GM12892 (cell line): ENCODE data around the gene CYTH4.
A peak's percentile ranks its signal among the peaks of the same experiment; 100 is the strongest.

Experiments used
- DNase-seq: peaks from one replicate; pipeline ENCODE4 v3.0.0; 2011; ENCODE audit not compliant: insufficient read length
- FAIRE-seq: peaks from 2 replicates; lab custom pipeline; 2011; peaks lifted over from hg19 to GRCh38; lab: Jason Lieb, UNC
- POLR2A ChIP-seq: IDR thresholded peaks from 2 replicates; pipeline ENCODE4 v1.6.1; 2011; ENCODE audit warnings: low read depth, low read length, control low read depth
- POLR2AphosphoS5 ChIP-seq: IDR thresholded peaks from 2 replicates; pipeline ENCODE4 v1.6.1; 2011; ENCODE audit warnings: low read depth, low read length, control low read depth
- TAF1 ChIP-seq: IDR thresholded peaks from 2 replicates; pipeline ENCODE4 v1.6.1; 2011; ENCODE audit warnings: low read depth, mild to moderate bottlenecking, control low read depth, low read length, borderline replicate concordance

The CYTH4 gene

DNA sequence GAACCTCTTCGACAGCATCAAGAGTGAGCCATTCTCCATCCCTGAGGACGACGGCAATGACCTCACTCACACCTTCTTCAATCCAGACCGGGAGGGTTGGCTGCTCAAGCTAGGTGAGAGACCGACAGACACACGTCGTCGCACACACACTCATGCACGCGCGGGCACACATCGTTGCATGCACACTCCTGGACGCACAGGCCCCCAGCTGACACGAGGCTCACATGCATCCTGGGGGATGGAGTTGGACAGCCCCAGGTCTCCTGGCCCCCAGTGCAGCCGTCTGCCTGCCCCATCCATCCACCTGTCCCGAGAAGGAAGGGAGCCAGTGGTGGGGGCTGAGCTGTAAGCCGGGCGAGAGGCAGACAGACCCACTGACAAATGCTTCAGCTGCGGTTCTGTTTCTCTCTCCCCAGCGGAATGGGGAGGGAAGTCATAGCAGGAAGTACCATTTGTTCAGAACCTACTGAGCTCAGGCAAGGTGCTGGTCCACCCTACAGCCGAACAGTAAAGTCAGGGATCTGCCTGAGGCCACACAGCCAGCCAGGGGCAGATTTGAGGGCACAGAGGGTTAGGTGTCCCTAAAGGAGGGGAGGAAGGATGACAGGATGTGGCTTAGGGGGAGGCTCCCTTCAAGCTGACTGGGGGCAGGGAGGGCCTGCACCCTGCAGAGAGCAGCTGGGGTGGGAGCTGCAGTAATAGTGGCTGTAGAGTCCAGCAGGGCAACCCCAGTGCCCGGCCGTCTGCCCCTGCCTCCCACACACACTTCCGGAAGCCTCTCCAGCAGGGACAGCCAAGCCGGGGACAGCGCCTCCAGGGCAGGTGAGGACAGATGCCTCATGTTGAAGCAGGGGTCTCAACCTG lies 27.1 kb downstream of the CYTH4 start:
- TF ChIP-seq POLR2AphosphoS5 (no peak), TAF1 (no peak), POLR2A (no peak)
- DNase-seq (peak; percentile 78), FAIRE-seq (peak; percentile 94)

DNA sequence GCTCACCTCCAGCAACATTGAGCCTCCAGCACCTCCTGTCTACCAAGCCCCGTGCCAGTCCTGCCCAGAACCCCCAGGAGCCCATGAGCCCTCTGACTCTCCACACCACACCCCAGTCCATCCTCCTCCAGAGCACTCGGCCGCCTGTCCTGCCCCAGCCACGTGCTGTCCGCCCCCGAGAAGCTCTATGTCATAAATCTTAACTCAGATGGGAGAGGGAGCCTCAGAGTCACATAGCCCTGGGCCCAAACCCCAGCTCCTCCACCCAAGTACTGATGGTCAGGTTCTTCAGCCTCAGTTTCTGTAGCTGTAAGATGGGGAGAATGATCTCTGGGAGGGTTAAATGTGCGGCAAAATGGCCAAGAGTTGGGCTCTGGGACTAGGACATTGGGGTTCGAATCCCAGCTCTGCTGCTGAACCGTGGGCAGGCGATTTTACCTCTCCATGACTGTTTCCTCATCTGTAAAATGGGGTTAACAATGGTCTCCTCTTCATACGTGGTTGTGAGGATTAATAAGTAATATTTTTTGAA lies 27.8 kb downstream of the CYTH4 start:
- TF ChIP-seq POLR2AphosphoS5: no peak
- TF ChIP-seq POLR2A: no peak
- no peak for TF ChIP-seq TAF1
- no peak for DNase-seq
- FAIRE-seq: no peak

DNA sequence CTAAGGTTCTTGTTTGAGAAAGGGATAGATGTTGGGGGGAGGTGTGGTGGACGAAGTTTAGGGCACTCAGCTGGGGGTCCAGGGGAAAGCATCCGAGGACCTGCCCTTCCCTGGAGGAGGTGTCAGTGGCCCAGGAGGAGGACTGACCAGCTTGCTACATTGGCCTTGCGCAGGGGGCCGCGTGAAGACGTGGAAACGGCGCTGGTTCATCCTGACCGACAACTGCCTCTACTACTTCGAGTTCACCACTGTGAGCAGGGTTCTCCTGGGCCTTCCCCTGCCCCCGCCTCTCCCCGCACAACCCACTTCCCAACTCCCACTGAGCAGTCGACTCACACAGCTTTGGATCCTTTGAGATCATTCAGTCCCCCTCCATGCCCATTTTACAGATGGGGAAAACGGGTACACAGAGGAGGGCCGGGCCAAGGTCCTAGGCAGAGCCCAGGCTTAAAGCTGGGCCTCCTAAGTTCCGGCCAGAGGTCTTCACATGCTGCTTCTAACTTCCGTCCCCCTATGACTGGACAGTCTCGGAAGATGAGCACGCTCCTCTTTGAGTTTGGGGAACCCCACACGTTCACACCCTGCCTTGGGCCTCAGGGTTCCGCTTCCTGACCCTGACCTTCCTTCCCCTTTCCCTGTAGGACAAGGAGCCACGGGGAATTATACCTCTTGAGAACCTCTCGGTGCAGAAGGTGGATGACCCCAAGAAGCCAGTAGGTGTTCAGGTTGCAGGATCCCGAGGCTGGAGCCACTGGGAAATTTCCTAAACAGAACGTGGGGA lies 28.7 kb downstream of the CYTH4 start:
- TF ChIP-seq POLR2AphosphoS5 (no peak), TAF1 (no peak), POLR2A (no peak)
- no peak for DNase-seq
- no peak for FAIRE-seq

DNA sequence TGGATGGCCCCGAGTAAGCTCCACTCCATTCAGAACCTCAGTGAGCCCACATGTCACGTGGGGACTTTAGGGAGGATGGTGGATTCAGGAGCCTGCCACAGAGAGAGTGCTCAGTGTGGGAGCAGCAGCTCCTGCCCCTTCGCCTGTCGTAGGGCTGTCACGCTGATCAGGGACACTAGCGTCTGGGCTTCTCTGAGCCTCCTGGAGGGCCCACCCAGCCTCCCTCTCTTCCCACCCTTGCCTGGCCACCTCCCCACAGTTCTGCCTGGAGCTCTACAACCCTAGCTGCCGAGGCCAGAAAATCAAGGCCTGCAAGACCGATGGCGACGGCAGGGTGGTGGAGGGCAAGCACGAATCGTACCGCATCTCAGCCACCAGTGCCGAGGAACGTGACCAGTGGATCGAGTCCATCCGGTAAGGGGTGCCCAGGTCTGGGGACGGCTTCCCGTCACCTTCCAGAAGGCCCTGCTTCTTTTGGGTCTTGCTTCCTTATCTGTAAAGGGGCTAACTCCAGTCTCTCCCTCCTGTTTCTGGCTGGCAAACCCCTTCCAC lies 29.5 kb downstream of the CYTH4 start:
- FAIRE-seq (no peak), DNase-seq (no peak)
- TF ChIP-seq POLR2AphosphoS5 (no peak), POLR2A (no peak)

DNA sequence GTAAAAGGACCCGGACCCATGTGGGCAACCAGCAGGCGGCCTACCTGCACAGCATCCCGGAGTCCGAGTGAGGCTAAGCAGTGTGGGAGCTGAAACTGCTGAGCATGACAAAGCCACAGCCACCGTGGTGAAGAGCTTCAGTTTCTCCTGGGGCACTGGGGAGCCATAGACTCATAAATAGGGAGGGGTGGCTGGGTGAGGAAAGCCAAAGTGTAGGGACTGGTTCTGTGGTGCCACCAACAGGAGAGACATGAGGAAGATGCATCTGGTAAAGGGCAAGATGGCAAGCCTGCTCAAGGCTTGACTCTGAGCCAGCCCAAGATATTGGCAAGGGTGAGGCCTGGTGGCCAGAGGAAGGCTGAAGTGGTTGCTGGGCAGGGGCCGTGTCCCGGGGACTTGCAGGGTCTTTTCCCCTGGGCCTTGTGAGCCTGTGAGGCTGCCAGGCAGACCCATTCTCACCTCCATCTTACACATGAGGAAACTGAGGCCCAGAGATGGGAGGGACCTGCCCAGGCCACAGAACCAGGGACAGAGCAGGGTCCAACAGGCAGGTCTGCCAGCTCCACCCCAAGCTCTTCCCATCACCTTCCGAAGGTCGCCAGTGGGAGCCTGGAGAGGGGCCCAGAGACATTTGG lies 30.4 kb downstream of the CYTH4 start:
- TF ChIP-seq POLR2AphosphoS5 (no peak), TAF1 (no peak), POLR2A (no peak)
- DNase-seq (no peak), FAIRE-seq (no peak)

DNA sequence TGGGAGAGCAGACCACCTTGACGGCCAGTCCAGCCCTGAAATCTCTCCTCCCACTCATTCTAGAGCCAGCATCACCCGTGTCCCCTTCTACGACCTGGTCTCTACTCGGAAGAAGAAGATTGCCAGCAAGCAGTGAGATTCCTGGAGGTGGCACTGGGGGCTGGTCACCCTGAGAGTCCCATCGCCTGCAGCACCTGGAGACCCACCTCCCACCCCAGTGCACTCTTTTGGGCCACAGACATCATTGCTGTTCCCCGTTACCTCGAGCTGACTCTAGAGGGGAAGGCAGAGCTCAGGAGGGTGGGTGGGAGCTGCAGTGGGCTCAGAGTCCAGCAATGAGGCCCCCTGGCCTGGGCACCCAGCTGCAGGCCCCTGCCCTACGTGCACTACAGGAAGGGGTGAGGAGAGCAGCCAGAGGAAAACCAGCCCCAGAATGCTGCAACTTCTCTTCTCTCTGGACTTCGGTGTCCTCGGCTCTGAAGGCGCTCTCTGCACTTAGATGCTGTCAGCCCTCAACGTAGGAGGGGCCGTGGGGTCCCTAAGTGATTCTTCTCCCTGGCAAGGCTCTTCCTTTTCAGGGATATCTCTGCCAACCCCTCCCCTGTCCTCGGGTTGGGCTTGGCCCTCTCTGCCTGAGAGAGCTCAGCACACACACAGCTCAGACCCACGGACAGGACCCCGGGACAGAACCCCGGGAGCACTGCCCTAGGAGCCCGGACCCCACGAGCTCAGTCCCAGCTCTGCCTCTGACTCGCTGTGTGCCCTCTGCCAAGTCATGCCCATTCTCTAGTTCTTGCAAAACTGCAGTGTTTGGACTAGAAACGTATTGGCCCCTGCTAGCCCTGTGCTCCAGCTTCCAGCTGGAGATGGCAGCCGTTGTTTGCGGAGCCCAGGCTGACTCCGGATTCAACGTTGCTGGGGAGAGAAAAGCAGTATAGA lies 31.3 kb downstream of the CYTH4 start:
- TF ChIP-seq POLR2A: no peak
- no peak for TF ChIP-seq TAF1
- TF ChIP-seq POLR2AphosphoS5: no peak
- FAIRE-seq (no peak), DNase-seq (no peak)

DNA sequence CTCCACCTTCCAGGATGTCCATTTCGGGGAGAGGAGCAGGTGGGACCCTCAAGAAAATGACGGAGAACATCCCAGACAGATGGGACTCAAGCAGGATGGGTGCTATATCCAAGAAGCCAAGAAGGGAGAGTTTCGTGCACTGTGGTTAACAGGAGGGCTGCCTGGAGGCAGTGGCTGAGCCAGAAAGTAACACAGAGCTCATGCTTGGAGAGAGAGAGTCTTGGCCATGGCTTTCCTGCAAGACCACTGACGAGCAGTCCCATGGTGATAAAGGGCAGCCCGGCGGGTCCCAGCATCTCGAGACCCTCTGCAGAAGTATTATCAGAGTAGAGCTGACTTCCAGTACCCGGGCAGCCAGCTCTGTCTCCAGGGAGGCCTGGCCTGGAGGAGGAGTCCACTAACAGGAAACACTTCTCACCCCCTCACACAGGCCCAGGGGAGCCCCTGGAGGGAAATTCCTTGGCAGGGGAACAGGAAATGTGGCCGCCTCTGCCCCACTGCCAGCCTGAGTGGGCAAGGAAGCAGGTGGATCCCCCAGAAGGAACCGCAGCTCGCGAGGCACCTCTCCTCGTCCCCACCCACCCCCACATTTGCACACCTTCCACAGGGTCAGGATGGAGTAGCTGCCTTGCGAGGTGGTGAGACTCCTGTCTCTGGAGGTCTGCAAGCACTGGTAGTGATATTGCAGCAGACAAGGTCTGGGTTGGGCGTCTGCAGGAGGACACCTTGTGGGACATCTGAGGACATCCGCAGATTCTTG lies 32.2 kb downstream of the CYTH4 start:
- DNase-seq: no peak
- peak; percentile 77 for FAIRE-seq
- TF ChIP-seq POLR2A: peak; percentile 14; the same call in 1 of the 2 replicates
- no peak for TF ChIP-seq TAF1

DNA sequence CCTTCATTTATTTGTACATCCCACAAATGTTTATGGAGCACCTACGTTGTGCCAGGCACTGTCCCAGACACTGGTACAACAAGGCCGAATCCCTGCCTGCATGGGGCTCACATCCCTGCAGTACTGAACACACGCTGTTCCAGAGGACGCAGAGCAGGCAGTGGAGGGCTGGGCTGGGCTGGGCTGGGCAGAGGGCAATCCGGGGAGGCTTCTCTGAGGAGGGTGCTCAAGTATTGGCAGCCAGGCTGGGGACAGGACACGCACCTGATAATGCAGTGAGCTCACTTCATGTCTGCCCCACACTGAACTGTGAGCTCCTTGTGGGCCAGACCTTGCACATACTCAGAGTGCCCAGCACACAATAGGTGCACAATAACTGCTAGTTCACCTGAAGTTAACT lies 34.1 kb downstream of the CYTH4 start:
- TF ChIP-seq POLR2A: no peak
- no peak for TF ChIP-seq TAF1
- TF ChIP-seq POLR2AphosphoS5: no peak
- no peak for DNase-seq
- no peak for FAIRE-seq

DNA sequence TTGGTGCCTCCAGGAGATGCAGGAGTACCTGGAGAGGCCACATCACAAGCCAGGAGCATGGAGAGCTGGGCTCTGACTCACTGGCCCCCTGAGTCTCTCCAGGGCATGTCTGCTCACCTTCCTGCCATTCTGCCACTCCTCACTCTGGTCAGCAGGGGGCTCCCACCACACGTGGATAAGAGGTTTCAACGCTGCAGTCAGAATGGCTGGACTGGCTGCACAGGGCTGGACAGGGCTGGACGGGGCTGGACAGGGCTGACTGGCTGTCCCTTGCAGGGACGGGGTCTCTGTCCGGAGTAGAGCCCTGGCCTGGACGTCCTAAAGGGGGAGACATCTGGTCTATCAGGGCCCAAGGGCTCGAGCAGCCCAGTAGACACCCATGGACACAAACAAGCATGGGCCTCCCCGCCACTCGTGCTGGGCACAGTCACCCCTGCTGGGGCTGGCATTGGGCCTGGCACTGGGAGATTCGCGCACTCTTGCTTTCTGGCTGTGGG lies 34.6 kb downstream of the CYTH4 start:
- FAIRE-seq: peak; percentile 87
- TF ChIP-seq TAF1 (no peak), POLR2A (no peak), POLR2AphosphoS5 (no peak)
- DNase-seq: peak; percentile 88
